H1 (cell line): Measurements from ENCODE around the gene SERPINA1. TPM values are rescaled to one million over a fixed set of nuclear protein-coding genes. Genes with fewer than 3 reads are reported as not detected.

Experiments used
- CTCF ChIA-PET: fragments of 300-600 bp; sonication (Branson Sonifier 250); formaldehyde crosslinking; loops from one replicate; lab custom pipeline; 2021; ENCODE audit not compliant: partially characterized antibody; lab: Charles Lee
- POLR2A ChIA-PET: fragments of 300-600 bp; sonication (Branson Sonifier 250); formaldehyde crosslinking; loops from one replicate; lab custom pipeline; 2021; ENCODE audit warnings: inconsistent platforms; ENCODE audit not compliant: partially characterized antibody; lab: Charles Lee
- DNase-seq, 2 experiments: peaks; one replicate each; pipeline versions ENCODE4 v3.0.0 to v3.0.0-alpha.2; 2010 to 2022; ENCODE audit warnings: low spot score in 2 of 2, low read depth in 1 of 2, mixed read lengths in 1 of 2
- FAIRE-seq: peaks from 2 replicates; lab custom pipeline; 2011; peaks lifted over from hg19 to GRCh38; lab: Jason Lieb, UNC
- H2AFZ ChIP-seq: 2 replicates; pipeline ENCODE4 v1.8.1; 2012; ENCODE audit warnings: low read length, inconsistent platforms
- H2AK5ac ChIP-seq: 2 replicates; pipeline ENCODE4 v1.6.1; 2013; ENCODE audit warnings: low read depth, low read length
- H2BK120ac ChIP-seq: replicated peaks from 2 replicates; pipeline ENCODE3; 2013; ENCODE audit warnings: low read depth, low read length, inconsistent platforms
- H2BK12ac ChIP-seq: 2 replicates; pipeline ENCODE4 v1.6.1; 2013; ENCODE audit warnings: low read depth, low read length
- H2BK15ac ChIP-seq: 2 replicates; pipeline ENCODE4 v1.6.1; 2013; ENCODE audit warnings: low read length
- H2BK20ac ChIP-seq: 2 replicates; pipeline ENCODE4 v1.6.1; 2013; ENCODE audit warnings: low read length
- H2BK5ac ChIP-seq: 2 replicates; pipeline ENCODE4 v1.6.1; 2013; ENCODE audit warnings: low read depth, low read length
- H3K14ac ChIP-seq: 2 replicates; pipeline ENCODE4 v1.6.1; 2013; ENCODE audit warnings: inconsistent platforms; ENCODE audit not compliant: insufficient read length
- H3K18ac ChIP-seq: 2 replicates; pipeline ENCODE4 v1.6.1; 2013; ENCODE audit warnings: low read length; ENCODE audit errors: extremely low read depth
- H3K23ac ChIP-seq: 2 replicates; pipeline ENCODE4 v1.6.1; 2013; ENCODE audit warnings: inconsistent platforms; ENCODE audit not compliant: insufficient read length
- H3K23me2 ChIP-seq: 2 replicates; pipeline ENCODE4 v1.6.1; 2013; ENCODE audit warnings: low read depth, low read length
- H3K27ac ChIP-seq: 2 replicates; pipeline ENCODE4 v1.6.1; 2011; ENCODE audit warnings: low read depth, low read length, inconsistent platforms
- H3K27me3 ChIP-seq, 4 experiments: replicated peaks in 1 of 4; 1 replicate in 1 of 4; 2 replicates in 3 of 4; pipeline versions ENCODE4 v1.6.1 to v1.8.1; 2011 to 2013; ENCODE audit warnings: low read length in 3 of 4, mild to moderate bottlenecking in 3 of 4, inconsistent platforms in 2 of 4, mixed read lengths in 2 of 4, moderate library complexity in 1 of 4; ENCODE audit not compliant: control insufficient read depth in 3 of 4, insufficient read depth in 3 of 4; ENCODE audit errors: extremely low read depth in 1 of 4
- H3K36me3 ChIP-seq, 4 experiments: 2 replicates each; pipeline versions ENCODE4 v1.6.1 to v1.8.1; 2011 to 2013; ENCODE audit warnings: mild to moderate bottlenecking in 4 of 4, low read length in 3 of 4, moderate library complexity in 2 of 4, control low read depth in 1 of 4, inconsistent platforms in 1 of 4; ENCODE audit not compliant: insufficient read depth in 4 of 4, control insufficient read depth in 2 of 4
- H3K4ac ChIP-seq: replicated peaks from 2 replicates; pipeline ENCODE3; 2013; ENCODE audit warnings: low read length, low read depth, mixed read lengths, inconsistent platforms; ENCODE audit not compliant: insufficient read length
- H3K4me1 ChIP-seq, 4 experiments: replicated peaks in 1 of 4; 1 replicate in 1 of 4; 2 replicates in 3 of 4; pipeline versions ENCODE4 v1.6.1 to v1.8.1; 2011 to 2013; ENCODE audit warnings: low read length in 3 of 4, inconsistent platforms in 2 of 4, mixed read lengths in 1 of 4; ENCODE audit not compliant: insufficient read depth in 4 of 4, control insufficient read depth in 3 of 4
- H3K4me2 ChIP-seq, 2 experiments: 2 replicates each; pipeline versions ENCODE4 v1.6.1 to v1.8.1; 2011 to 2013; ENCODE audit warnings: low read depth in 2 of 2, low read length in 2 of 2, control low read depth in 1 of 2, inconsistent platforms in 1 of 2, mild to moderate bottlenecking in 1 of 2; ENCODE audit not compliant: insufficient read depth in 1 of 2
- H3K4me3 ChIP-seq, 4 experiments: fragments of 200-600, 300-600 bp in 1 of 4; sonication (generic), shearing (Covaris generic), sonication (Bioruptor Twin) in 1 of 4; 2 replicates each; pipeline versions ENCODE4 v1.5.1 to v1.8.1; 2011 to 2016; ENCODE audit warnings: low read length in 4 of 4, low read depth in 3 of 4, control low read depth in 2 of 4, inconsistent platforms in 2 of 4, mild to moderate bottlenecking in 2 of 4, mixed read lengths in 1 of 4, moderate library complexity in 1 of 4; ENCODE audit not compliant: insufficient read depth in 2 of 4; ENCODE audit errors: extremely low read depth in 1 of 4
- H3K56ac ChIP-seq: replicated peaks from 2 replicates; pipeline ENCODE3; 2013; ENCODE audit warnings: low read depth, mild to moderate bottlenecking, mixed read lengths, low read length, inconsistent platforms; ENCODE audit not compliant: insufficient read length
- H3K79me1 ChIP-seq: 2 replicates; pipeline ENCODE4 v1.6.1; 2013; ENCODE audit warnings: low read depth, low read length, control low read depth
- H3K79me2 ChIP-seq, 2 experiments: 2 replicates each; pipeline versions ENCODE4 v1.6.1 to v1.8.1; 2012 to 2013; ENCODE audit warnings: low read length in 2 of 2, mild to moderate bottlenecking in 2 of 2, inconsistent platforms in 1 of 2; ENCODE audit not compliant: insufficient read depth in 2 of 2, control insufficient read depth in 1 of 2
- H3K9ac ChIP-seq, 4 experiments: replicated peaks in 1 of 4; 1 replicate in 1 of 4; 2 replicates in 3 of 4; pipeline versions ENCODE4 v1.6.1 to v1.8.1; 2011 to 2013; ENCODE audit warnings: low read depth in 3 of 4, low read length in 3 of 4, control low read depth in 2 of 4, mild to moderate bottlenecking in 2 of 4, moderate library complexity in 2 of 4, inconsistent platforms in 1 of 4; ENCODE audit errors: extremely low read depth in 1 of 4
- H3K9me3 ChIP-seq, 2 experiments: 2 replicates each; pipeline versions ENCODE4 v1.6.1 to v1.8.1; 2012 to 2013; ENCODE audit warnings: mild to moderate bottlenecking in 2 of 2, moderate library complexity in 2 of 2, control low read depth in 1 of 2, inconsistent platforms in 1 of 2, low read depth in 1 of 2, low read length in 1 of 2, mixed read lengths in 1 of 2; ENCODE audit not compliant: insufficient read depth in 2 of 2
- H4K20me1 ChIP-seq, 2 experiments: replicated peaks in 1 of 2; 2 replicates each; pipeline versions ENCODE3 to v1.8.1; 2011 to 2013; ENCODE audit warnings: inconsistent platforms in 2 of 2, low read length in 2 of 2, mild to moderate bottlenecking in 1 of 2; ENCODE audit not compliant: insufficient read depth in 2 of 2, control insufficient read depth in 1 of 2
- H4K5ac ChIP-seq: 2 replicates; pipeline ENCODE4 v1.6.1; 2013; ENCODE audit warnings: low read length, low read depth, mixed read lengths, inconsistent platforms; ENCODE audit not compliant: insufficient read length
- H4K8ac ChIP-seq: 2 replicates; pipeline ENCODE4 v1.8.0; 2013; ENCODE audit warnings: mild to moderate bottlenecking, moderate library complexity, low read length, inconsistent platforms; ENCODE audit not compliant: insufficient read depth; ENCODE audit errors: extremely low read depth
- H4K91ac ChIP-seq: replicated peaks from 2 replicates; pipeline ENCODE3; 2013; ENCODE audit warnings: low read length, mixed read lengths, inconsistent platforms; ENCODE audit not compliant: insufficient read length
- BACH1 ChIP-seq: IDR thresholded peaks from 2 replicates; pipeline ENCODE4 v1.6.1; 2012; ENCODE audit warnings: low read length, improper control_type of control experiment
- CBX8 ChIP-seq: fragments of 300-800, 300-1000 bp; sonication (generic); IDR thresholded peaks from 2 replicates; pipeline ENCODE4 v1.7.1; 2016; ENCODE audit warnings: low read depth, low read length, borderline replicate concordance
- EP300 ChIP-seq, 2 experiments: IDR thresholded peaks; 1 replicate in 1 of 2; 2 replicates in 1 of 2; pipeline ENCODE4 v1.6.1; 2011 to 2012; ENCODE audit warnings: low read depth in 2 of 2, low read length in 2 of 2, mild to moderate bottlenecking in 2 of 2, borderline replicate concordance in 1 of 2, inconsistent platforms in 1 of 2, moderate library complexity in 1 of 2
- GABPA ChIP-seq: IDR thresholded peaks from 2 replicates; pipeline ENCODE4 v1.6.1; 2011; ENCODE audit warnings: mild to moderate bottlenecking, low read length, moderate library complexity, borderline replicate concordance; ENCODE audit not compliant: insufficient read depth
- MAFK ChIP-seq: IDR thresholded peaks from 2 replicates; pipeline ENCODE4 v1.6.1; 2012; ENCODE audit warnings: low read depth, mild to moderate bottlenecking, improper control_type of control experiment, low read length
- NRF1 ChIP-seq: IDR thresholded peaks from 2 replicates; pipeline ENCODE4 v1.6.1; 2011; ENCODE audit warnings: mild to moderate bottlenecking, low read depth, low read length, improper control_type of control experiment
- POLR2A ChIP-seq, 2 experiments: IDR thresholded peaks; 1 replicate in 1 of 2; 2 replicates in 1 of 2; pipeline ENCODE4 v1.6.1; 2011; ENCODE audit warnings: low read depth in 2 of 2, low read length in 2 of 2, mild to moderate bottlenecking in 2 of 2; ENCODE audit errors: control extremely low read depth in 1 of 2
- SP2 ChIP-seq: IDR thresholded peaks from 2 replicates; pipeline ENCODE4 v1.6.1; 2012; ENCODE audit warnings: mild to moderate bottlenecking, low read length, inconsistent platforms
- USF2 ChIP-seq: IDR thresholded peaks from 2 replicates; pipeline ENCODE4 v1.6.1; 2011; ENCODE audit warnings: low read length, improper control_type of control experiment
- WGBS, 2 experiments: shearing (Covaris generic) in 1 of 2; methylation state at CpG; one replicate each; pipeline versions ENCODE4 v1.1.6 to v1.1.7; 2013 to 2015; ENCODE audit warnings: low lambda C conversion rate in 2 of 2, mixed read lengths in 2 of 2, inconsistent platforms in 1 of 2, low coverage in 1 of 2, missing lambda C conversion rate in 1 of 2; ENCODE audit not compliant: insufficient replicate concordance in 2 of 2, insufficient coverage in 1 of 2, insufficient read length in 1 of 2; ENCODE audit errors: extremely low coverage in 1 of 2, missing lambda C conversion rate in 1 of 2; 5-methylcytosine and 5-hydroxymethylcytosine counted together
- polyA plus RNA-seq, 7 experiments: library from polyadenylated mRNA; depleted of rRNA in 3 of 7; stranded (reverse) in 5 of 7; unstranded in 2 of 7; fragments of >200 nt in 5 of 7; fragments of 200-250 nt in 2 of 7; gene quantifications; 1 replicate in 5 of 7; 2 replicates in 1 of 7; 4 replicates in 1 of 7; pipeline versions ENCODE4 v1.2.1 to v1.2.3, GENCODE V29; 2011 to 2013; ENCODE audit warnings: missing spikeins in 2 of 7, mixed read lengths in 2 of 7
- total RNA-seq: library from RNA; stranded (reverse); fragmentation: NEBNext Ultra II Directional; extraction: Animal tissue kit (Norgen Biotek cat#: 25700); gene quantifications from 2 replicates; pipeline ENCODE4 v1.2.1, GENCODE V29; 2021

SERPINA1 gene
- total and polyA plus RNA-seq, 2 of the 8 experiments (the other 6 are each of a cell fraction or from before 2014, with no cell fraction given) = 0.08 TPM; not detected in 1

GRCh38 chr14:94377866-94378470 lies 10.4 kb downstream of the SERPINA1 start:
- Histone ChIP-seq H3K18ac (no peak overlapping the region), H3K4me1 (peaks cover 7 to 11% (median 8%) of the 10 kb centered on the region in 4 experiments), H3K56ac (no peak overlapping the region), H3K14ac (no peak overlapping the region), H4K8ac (no peak overlapping the region; the same call in 1 of the 2 replicates), H2BK120ac (no peak overlapping the region), H3K23me2 (no peaks in the 10 kb centered on the region), H3K79me2 (no peaks in the 10 kb centered on the region), H3K4me2 (no peak overlapping the region), H3K27ac (no peak overlapping the region), H3K9ac (no peak overlapping the region), H2AK5ac (no peak overlapping the region), H2BK15ac (0 out of 2 replicates have a peak overlapping the region, but pooled peaks have one; percentile 13), H2BK5ac (no peak overlapping the region), H2BK12ac (no peak overlapping the region), H3K9me3 (no peaks in the 10 kb centered on the region), H3K4me3 (no peak overlapping the region), H3K27me3 (no peaks in the 10 kb centered on the region), H4K91ac (no peak overlapping the region), H3K4ac (no peak overlapping the region), H4K20me1 (no peaks in the 10 kb centered on the region), H2BK20ac (no peak overlapping the region), H2AFZ (no peak overlapping the region), H3K79me1 (no peaks in the 10 kb centered on the region), H4K5ac (no peak overlapping the region), H3K23ac (no peak overlapping the region), H3K36me3 (no peaks in the 10 kb centered on the region)
- 91% methylated on average over 6 of the region's 6 CpGs; no CpG with 5 or more reads in 1 of the 2 experiments for WGBS, 2 experiments
- TF ChIP-seq GABPA (no peak), POLR2A (IDR thresholded peaks at IDR 0.05; ENCODE audit: control extremely low read depth in 1 of 2, low read depth in 2 of 2, low read length in 2 of 2) (no peak), CBX8 (no peak), BACH1 (no peak), SP2 (no peak), EP300 (IDR thresholded peaks at IDR 0.05; ENCODE audit: borderline replicate concordance in 1 of 2, low read depth in 2 of 2, low read length in 2 of 2) (no peak), MAFK (no peak), USF2 (no peak), NRF1 (no peak)
- FAIRE-seq = no peak
- no peak for DNase-seq
- ChIA-PET CTCF (interaction anchor here (0.7 to 1.0 kb wide), 2 partner anchors 10 to 12 kb away, joined by 3 read pairs; partner anchors contain the start of gene SERPINA1), POLR2A (no interaction called here)
